Anterior cingulate cortex (tissue), 58 donors: ENCODE data around the gene NDUFS4.
"Not testable (repeated sequence)": the region's sequence is repeated elsewhere in the genome, so short reads cannot be mapped to it uniquely, and the experiment has no call there.

Experiments used
- DNase-seq, 58 donors: peaks; one replicate each; lab custom pipeline; 2025; lab: John Stamatoyannopoulos, UW

NDUFS4 gene

DNA sequence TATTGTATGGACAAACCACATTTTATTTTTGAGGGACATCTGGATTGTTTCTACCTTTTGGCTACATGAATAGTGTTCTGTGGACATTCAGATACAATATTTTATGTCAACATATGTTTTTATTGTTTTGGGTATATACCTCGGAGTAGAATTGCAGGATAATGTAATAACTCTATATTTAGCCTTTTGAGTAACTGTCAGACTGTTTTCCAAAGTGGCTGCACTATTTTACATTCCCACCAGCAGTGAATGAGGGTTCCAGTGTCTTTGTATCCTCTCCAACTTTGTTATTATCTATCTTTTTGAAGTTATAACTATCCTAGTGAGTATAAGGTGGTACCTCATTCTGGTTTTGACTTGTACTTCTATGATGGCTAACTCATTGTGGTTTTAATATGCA lies 11.0 kb downstream of the NDUFS4 start:
- no peak for DNase-seq

DNA sequence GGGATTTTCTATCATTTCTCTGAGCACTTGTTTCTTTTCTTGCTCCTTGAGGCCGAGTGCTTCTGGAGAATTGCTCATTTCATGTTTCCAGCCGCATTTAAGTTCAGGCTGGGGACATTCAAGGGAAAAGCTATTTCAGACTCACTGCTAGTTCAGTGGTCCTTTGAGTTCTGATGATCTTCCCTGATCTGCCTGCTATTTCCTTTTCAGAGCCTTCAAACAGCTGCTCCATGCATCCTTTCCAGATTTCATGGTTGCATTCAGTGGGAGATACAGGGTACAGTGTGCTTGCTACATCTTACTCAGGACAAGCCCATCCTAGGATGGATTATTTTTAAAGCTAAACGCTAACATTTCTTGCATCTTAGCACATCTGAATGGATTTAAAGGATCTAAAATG lies 14.7 kb downstream of the NDUFS4 start:
- DNase-seq: no peak

DNA sequence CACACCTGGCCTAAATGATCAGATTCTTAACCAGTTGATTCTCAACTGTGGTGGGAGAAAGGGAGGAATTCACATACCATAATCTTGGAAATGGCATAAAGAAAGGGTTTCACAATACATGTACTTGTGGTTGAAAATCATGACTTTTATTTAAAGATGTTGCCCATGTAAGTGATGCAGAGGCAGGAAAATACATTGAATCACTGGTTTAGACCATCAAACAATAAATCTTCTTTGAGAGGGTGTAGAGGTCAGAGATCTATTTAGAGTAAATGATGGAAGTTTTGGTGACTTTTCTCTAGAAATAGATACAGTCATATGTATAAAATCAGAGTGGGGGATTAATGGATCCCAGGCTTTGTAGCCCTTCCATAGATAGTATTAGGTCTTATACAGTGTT lies 15.4 kb downstream of the NDUFS4 start:
- DNase-seq: no peak

DNA sequence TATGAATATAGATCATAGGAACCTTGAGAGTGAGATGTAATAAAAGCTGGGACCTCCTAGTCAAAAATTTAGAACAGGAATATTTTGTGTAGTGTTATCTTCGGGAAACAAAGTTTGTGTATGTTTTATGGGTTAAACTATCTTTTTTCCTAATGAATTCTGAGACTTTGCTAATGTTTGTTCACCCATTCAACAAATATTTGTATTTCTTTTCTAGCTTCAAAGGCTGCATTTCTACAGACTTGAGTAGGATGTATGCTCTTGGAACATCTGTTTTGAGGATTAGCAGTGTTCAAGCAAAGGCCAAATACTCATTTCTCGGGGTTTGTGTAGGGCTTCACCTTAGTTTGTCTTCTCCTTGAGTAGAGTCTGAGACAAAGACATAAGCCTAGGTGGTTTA lies 16.2 kb downstream of the NDUFS4 start:
- no peak for DNase-seq

DNA sequence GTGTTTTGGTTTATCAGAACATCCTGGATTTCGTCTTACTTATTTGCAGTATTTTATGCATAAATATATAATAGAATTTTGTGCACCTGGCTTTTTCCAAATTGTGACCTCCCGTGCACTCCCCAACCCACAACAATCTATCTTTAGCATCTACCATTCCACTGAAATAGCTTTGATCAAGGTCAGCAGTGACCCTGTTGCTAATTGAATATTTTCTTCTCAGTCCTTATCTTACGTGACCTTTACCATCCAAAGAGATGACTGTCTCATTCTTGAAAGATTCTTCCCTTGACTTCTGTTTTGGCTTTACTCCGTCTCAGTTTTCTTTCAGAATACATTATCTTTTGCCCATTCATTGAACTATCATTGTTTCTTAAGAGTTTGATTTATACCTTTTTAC lies 18.4 kb downstream of the NDUFS4 start:
- DNase-seq: no peak

DNA sequence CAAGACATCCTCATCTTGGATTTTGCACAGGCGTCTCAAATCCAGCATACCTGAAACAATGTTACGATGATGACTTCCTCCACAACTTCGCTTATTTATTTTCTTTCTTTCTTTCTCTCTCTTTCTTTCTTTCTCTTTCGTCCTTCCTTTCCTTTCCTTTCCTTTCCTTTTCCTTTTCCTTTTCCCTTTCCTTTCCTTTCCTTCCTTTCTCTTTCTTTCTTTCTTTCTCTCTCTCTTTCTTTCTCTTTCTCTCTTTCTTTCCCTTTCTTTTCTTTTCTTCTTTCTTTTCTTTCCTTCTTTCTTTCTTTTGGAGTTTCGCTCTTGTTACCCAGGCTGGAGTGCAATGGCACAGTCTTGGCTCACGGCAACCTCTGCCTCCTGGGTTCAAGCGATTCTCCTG lies 20.1 kb downstream of the NDUFS4 start:
- DNase-seq: no peak

DNA sequence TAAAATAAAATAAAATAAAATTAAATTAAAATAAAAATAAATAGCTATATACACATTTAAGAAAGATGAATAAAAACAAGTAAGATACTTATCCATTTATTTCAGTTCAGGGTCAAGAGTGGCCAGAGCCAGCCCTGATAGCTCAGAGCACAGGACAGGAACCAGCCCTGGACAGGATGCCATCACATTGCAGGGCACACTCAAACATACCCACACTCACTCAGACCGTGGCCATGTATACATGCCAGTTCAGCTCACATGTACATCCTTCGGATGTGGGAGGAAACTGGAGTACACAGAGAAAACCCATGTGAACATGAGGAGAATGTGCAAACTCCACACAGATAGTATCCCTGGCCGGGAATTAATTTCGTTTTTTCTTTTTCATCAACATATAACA lies 21.8 kb downstream of the NDUFS4 start:
- DNase-seq: no peak

DNA sequence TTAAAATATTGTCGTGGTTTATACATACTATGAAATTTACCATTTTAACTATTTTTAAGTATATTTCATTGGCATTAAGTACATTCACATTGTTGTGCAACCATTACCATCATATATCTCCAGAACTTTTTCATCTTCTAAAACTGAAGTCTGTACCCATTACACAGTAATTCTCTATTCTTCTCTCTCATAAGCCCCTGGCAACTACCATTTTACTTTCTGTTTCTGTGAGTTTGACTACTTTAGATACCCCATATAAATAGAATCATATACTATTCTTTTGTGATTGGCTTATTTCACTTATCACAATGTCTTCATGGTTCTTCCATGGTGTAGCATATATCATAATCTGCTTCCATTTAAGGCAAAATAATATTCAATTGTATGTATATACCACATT lies 30.3 kb downstream of the NDUFS4 start:
- no peak for DNase-seq

DNA sequence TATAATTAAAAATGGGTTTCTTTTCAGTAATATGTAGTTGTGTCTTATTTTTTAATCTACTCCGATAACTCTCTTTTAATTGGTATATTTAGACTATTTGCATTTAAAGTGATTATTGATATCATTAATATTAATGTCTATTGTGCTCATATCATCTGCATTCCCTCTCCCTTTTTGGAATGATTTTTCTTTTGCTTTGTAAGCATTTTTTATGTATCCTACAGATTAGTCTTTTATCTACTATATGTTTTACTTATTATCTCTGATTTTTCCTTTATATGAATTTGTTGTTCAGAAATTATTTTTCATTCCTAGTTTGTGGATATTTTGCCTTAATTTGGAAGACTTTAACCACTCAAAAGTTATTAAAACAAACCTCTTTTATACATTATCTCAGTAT lies 34.0 kb downstream of the NDUFS4 start:
- no peak for DNase-seq

DNA sequence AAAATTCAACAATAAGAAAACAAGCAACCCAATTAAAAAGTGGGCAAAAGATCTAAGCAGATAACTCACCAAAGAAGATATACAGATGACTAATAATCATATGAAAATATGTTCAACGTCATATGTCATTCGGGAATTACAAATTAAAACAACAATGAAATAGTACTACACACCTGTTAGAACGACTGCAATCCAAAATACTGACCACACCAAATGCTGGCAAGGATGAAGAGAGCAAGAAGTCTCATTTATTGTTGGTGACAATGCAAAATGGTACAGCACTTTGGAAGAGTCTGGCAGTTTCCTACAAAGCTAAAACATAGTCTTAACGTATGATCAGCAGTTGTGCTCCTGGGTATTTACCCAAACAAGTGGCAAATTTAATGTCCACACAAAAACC lies 37.5 kb downstream of the NDUFS4 start:
- DNase-seq: no peak

DNA sequence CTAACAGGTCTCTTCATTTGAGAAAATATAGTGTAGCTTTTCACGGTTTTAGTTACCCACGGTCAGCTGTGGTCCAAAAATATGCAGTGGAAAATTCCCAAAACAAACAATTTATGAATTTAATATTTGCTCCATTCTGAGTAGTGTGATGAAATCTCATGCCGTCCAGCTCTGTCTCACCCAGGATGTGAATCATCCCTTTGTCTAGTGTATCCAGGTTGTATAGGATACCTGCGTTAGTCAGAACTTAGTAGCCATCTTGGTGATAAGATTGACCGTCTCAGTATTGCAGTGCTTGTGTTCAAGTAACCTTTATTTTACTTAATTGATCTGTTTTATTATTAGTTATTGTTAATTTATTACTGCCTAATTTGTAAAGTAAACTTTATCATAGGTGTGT lies 41.1 kb downstream of the NDUFS4 start:
- DNase-seq: no peak

DNA sequence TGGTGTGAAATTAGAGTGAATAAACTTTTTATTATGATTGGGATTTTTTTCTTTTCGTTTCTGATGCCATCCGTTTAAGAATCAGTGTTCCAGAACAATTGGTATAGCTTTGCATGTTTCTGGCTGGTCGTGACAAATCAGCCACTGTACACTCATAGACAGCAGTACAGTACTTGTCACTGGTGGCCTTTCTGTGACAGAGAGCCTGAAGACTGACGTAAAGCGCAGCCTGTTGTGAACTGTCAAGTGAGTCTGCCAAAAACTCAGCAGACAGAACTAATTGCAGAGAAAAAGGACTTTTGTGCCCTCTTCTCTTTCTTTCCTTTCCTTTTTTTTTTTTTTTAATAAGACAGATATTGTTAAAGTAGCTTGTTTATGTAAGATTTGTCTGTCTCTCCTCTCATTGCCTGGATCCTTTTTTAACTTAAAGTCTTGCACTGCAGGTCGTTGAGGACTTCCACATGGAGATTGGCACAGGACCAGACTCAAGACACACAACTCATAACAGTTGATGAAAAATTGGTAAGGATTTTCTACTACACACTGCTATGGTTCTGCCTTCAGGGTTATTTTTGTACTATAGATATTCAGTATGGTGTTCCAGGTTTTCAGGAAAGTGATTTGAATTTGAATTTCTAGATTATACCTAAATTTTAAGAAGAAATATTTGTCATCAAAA lies 42.7 kb downstream of the NDUFS4 start:
- DNase-seq: peak in 23 of 58 donors; percentile 1 to 70 (median 16)

DNA sequence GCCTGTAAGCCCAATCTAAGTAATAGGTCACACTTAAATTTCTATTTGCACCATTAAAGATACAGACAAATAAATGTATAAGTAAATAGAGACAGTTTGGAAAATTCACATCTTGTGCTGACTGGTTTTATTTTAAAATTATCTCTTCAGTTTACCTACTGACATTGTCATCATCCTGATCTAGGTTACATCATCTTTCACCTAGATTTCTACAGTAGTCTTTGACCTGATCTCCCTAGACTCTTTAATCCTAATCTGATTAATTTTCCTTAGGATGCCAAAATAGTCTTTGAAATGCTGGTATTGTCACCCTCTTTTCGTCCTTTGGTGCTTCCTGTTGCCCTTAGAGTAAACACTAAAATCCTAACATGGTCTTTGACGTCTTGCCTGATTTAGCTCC lies 43.9 kb downstream of the NDUFS4 start:
- no peak for DNase-seq

DNA sequence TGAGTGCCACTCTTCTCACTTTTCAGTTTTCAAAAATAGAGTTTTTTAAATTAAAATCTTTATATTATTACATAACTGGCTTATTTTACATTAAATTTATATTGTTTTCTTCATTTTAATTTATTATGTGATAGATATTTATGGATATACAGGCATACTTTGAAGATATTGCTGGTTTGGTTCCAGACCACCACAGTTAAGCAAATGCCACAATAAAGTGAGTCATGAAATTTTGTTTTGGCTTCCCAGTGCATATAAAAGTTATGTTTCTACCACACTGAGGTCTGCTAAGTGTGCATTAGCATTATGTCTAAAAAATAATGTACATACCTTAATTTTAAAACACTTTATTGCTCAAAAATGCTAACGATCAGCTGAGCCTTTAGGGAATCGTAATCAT lies 47.4 kb downstream of the NDUFS4 start:
- DNase-seq: no peak

DNA sequence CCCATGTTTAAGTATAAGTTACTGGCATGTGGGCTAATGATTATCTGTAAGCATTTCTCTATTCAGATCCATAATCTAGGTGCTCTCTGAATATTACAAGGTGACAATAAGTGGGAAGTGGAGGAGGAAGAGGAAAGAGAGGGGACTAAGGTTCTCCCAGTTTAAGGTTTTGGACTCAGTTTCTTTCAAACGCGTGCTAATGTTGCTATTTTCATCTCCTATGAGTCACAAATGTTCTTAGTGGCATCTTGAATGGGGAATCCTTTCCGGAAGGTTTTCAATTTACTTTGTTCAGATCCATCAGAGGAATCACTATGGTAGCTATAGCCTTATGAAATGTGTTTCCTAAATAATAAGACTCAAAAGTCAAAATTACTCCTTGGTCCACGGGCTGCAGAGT lies 48.5 kb downstream of the NDUFS4 start:
- not testable (repeated sequence) for DNase-seq

DNA sequence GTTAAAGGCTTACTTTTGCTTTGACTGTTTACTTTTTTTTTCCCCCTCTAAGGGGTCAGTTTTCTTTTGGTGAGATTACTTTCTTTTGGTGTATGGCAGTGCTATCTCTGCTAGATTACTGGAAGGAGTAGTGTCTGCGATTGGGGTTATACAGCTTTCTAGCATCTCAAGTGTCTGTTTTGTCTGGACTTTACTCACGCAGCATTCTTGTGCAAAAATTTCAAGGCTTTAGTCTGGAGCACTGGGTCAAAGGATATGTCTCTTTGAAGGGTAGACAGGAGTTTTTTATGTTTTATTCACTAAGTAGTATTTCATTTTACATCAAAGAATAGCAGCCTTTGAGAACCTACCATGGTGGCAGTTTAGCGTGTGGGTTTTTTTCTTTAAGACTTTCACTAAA lies 52.6 kb downstream of the NDUFS4 start:
- DNase-seq: no peak

DNA sequence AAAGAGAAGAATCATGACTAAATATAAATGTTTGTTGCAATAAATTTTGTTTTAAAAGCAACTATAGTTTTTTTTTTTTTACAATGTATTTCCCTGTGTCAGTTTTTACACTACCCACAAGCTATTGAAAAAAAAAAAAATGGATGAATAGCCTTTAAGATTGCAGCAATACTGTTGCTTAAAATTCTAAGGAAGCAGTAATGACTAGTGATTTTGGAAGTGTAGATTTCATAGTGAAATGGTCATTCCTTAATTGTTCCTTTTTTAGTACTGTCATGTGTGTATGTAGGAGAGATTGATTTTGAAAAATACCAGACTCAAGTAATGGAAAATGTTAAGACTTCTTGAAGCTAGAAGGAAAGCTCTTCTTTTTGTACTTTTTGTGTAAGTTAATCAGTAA lies 53.1 kb downstream of the NDUFS4 start:
- no peak for DNase-seq

DNA sequence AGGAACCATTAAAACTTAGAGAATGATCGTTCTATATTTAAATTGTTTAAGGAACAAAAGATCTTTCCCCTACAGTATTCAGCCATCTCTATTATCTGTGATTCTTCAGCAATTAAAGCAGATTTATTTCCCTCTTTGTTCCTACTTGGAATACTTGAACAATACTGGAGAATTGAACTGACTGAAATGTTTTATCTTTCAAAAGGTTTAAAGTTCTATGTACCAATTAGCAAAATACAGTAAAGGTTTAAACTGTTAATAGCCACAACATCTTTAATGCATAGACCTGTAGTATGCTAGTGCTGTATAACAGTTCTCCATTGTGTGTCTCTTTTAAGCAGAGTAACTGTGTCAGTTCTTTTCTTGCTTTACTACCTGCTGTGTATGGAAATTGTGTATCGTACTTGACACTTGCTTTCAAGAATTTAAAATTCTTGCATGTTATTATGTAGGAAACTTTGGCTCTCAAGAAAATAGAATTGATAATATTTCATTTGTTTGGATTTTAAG lies 54.0 kb downstream of the NDUFS4 start:
- no peak for DNase-seq

DNA sequence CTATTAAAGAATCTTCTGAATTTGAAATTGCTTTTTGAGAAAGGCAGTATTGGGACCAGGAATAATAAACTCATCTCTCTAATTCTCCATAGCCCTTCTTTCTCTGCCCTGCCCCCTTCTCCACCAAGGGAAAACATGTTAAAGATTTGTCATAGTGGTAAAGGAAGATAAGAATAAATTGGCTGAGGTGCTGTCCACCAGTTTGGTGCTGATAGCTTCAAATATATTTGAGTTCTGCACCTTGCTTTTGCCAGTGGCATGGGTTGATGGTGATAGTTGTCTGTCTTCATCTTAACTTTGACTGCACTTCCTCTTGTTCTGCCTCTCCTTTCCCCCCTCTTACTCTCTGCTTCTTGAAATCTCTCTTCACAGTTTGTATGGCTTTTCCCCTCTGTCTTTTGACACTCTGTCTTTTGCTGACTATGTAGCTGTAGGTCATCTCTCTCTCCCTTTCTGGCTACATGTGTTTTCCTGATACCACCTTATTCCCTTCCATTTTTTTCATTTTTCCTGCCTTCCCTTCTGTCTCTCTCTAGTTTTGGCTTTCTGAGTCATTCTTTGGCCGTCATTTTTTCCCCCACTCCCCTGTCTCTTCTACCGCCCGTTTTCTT lies 56.6 kb downstream of the NDUFS4 start:
- no peak for DNase-seq

DNA sequence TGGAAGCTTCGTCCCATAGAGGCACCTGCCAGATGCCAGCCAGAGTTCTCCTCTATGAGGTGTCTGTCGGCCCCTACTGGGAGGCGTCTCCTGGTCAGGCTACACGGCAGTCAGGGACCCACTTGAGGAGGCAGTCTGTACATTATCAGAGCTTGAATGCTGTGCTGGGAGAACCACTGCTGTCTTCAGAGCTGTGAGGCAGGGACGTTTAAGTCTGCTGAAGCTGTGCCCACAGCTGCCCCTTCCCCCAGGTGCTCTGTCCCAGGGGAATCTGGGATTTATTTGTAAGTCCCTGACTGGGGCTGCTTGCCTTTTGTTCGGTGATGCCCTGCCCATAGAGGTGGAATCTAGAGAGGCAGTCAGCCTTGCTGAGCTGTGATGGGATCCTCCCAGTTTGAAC lies 70.8 kb downstream of the NDUFS4 start:
- DNase-seq: no peak

DNA sequence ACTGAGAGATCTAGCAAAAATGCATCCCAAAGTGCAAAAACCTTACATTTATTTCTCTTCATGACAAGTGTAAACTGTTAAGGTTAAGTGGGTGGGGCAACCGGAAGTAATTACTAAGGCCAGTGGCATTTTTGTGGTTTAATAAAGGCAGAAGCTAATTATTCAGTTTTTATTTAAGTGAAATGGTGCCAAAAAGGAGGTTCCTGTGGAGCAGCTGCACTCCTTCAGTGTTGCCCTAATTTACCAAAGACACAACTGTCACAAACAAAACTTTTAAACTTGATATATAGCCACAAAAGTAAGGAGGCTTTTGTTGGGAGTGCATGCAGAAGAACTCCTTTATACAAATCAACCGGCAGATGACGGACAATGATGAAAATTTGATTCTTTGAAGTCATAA lies 81.6 kb downstream of the NDUFS4 start:
- no peak for DNase-seq

DNA sequence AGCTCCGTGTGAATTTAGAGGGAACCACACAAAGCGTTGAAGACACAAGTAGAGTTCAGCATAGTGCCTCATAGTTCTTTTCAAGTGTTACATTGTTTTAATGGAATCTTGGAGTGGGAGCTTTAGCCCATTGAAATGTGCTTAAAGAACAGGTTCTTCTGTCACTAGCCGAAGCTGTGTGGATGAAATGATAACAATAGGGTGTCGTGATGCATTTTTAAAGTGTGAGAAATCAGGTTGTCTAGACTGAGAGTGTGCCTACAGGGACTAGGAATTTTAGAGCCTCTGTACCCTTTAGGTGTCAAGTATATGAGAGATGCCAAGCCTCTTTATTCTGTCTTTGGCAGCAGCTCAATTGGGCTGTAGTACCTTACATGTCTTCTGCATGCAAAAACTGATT lies 83.0 kb downstream of the NDUFS4 start:
- DNase-seq: no peak

DNA sequence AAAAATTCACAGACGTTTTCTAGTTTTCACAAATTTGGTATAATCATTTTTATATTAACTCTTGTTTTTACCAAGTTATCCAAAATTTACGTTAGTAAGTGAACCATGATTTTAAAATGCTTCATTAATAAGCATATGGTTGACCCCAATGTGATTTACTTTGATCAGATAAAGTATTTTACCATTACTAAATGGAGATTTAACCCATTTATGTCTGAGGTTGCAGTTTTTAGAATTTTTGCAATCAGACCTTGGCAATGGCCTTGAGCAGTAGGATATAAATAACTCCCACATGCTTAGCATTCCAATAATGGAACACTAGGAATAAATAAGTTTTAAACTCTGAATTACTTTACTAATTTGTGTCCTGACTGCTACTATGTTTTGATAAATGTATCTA lies 84.6 kb downstream of the NDUFS4 start:
- DNase-seq: no peak
